Cardiac septum (tissue), 1 donor: Measurements from ENCODE around the gene CHIC2. TPM values are rescaled to one million over a fixed set of nuclear protein-coding genes. Genes with fewer than 3 reads are reported as not detected.
"Not testable (repeated sequence)": the region's sequence is repeated elsewhere in the genome, so short reads cannot be mapped to it uniquely, and the experiment has no call there.

ENCODE experiments used
- DNase-seq: peaks from one replicate; pipeline ENCODE4 v3.0.0-alpha.2; 2020; ENCODE audit warnings: low spot score
- intact Hi-C: fragments of 100-400 bp; cut with DNase I; formaldehyde crosslinking; loops from one replicate; pipeline ENCODE4 v1.14.0; 2022
- total RNA-seq: library from RNA; stranded (reverse); fragmentation: NEBNext Ultra II Directional; extraction: Animal tissue kit (Norgen Biotek cat#: 25700); gene quantifications from one replicate; pipeline ENCODE4 v1.2.1, GENCODE V29; 2021
- donor health status: DM: no; HTN: no; CAD: no.

CHIC2 gene
- total RNA-seq, 1 donor from 2014 or later, result 12.4 TPM

DNA sequence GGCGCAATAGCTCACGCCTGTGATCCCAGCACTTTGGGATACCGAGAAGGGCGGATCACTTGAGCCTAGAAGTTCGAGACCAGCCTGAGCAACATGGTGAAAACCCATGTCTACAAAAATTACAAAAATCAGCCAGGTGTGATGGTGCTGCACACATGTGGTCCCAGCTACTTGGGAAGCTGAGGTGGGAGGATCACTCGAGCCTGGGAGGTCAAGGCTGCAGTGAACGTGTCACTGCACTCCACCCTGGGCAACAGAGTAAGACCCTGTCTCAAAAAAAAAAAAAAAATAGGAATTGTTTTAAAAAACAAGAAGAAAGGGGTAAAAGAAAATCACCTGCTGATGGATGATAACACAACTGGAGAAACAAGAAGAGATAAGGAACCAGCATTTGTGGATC lies 38.8 kb downstream of the CHIC2 start:
- no peak for DNase-seq
- intact Hi-C loops, result no loop called here

- intact Hi-C loops, DNase-seq: not testable (repeated sequence)
These were observed 41.4 kb downstream of the CHIC2 start for GRCh38 chr4:54023019-54023418.

DNA sequence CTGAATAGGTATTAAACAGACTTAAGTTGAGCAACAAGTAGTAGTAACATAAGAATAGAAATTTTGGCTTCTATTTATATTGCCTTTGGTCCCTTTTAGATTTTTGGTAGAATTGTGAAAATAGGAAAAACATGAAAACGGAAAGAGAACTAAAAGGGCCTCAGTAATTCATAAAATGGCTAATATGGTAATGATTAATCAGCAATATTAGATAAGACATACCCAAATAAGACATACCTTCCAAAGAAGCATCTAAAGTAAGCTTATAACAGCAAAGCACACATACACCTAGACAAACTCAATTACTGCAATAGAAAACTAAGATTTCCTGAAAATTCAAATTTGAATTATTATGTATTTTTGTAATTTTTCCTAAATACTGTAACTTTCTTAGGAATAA lies 46.4 kb downstream of the CHIC2 start:
- intact Hi-C loops, result no loop called here
- DNase-seq, result no peak

DNA sequence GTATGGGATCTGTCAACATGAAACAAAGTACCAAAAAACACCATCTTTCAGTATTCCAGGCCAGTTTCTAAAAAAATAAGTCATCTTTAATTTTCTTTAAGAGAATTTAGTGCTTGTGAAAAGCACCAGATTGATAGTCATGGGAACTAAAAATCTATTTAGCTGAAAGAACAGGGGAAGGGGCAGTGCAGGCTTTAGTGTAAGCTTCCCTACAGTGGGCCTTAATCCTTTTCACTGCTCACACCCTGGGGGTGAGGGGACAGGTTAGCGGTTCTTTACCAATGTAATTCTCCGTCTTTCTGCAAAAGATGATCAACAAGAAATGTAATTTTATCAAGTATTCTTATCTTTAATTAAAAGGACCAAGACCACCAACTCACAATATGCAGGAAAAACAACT lies 47.1 kb downstream of the CHIC2 start:
- no peak for DNase-seq
- intact Hi-C loops, result no loop called here

DNA sequence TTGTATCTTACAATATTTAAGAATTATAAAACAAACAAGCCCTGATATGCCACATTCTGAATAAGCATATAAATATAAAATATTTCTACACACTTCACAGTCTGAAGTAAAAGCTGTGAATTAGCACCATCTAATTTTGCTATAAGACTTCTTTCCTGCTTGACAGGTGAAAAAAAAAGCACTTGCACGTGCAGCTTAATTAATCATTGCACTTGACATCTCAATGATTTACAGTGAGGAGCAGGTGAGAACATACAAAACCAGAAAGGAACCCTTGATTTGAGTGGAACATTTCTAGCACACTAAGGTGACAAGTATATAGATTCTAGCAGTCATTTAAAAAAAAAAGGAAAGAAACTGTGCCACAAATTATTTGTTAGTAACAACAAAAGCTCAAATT lies 47.9 kb downstream of the CHIC2 start:
- DNase-seq, result no peak
- intact Hi-C loops, result no loop called here

DNA sequence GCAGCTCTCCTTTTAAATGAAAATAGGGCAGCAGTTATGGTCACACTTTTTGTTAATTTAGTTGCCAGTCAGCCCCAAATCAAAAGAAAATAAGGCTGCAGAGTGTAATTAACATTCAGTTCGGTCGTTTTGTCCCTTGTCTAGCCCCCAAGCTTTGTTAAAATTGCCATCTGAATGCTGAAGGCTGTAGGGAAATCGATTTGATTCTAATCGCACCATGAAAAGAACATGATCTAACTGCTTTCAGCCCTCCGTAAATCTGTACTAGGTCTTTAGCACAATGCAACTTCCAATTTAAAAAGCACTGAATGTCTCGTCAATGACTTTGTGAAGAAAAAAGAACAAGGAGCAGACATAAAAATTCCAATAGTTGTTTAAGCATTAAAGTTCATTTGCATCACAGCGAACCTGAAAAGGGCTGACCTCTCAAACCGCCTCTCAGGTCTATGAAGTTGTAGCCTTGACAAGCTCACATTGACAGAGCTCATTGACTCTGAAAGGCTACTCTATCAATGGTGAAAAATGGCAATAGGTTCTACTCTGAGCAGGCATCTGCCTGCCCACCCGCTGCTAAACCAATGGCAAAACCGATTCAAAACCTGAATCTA lies 48.9 kb downstream of the CHIC2 start:
- intact Hi-C loops, result no loop called here
- DNase-seq, result no peak

GRCh38 chr4:54014666-54015160 lies 49.7 kb downstream of the CHIC2 start:
- intact Hi-C loops, result no loop called here
- DNase-seq, result no peak

DNA sequence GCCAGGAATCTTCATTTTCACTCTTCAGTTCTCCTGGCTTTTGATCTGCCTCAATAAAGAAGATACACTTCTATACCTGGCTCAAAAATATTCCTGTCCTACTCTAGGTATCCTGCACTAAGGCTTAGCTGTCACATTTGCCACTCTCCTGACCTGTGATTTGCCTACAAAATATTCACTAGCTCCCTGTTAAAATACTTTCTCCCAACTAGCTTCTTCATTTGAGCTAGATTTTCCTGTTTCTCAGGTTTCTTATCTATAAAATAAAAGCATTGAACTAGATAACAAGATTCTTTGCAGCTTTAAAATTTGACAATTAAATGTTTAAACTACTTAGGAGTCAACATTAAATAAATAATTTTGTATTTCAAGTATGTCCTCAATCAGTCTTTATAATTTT lies 53.2 kb downstream of the CHIC2 start:
- no peak for DNase-seq
- intact Hi-C loops, result no loop called here

- intact Hi-C loops, result no loop called here
These were observed 57.6 kb downstream of the CHIC2 start for GRCh38 chr4:54006755-54007154.

DNA sequence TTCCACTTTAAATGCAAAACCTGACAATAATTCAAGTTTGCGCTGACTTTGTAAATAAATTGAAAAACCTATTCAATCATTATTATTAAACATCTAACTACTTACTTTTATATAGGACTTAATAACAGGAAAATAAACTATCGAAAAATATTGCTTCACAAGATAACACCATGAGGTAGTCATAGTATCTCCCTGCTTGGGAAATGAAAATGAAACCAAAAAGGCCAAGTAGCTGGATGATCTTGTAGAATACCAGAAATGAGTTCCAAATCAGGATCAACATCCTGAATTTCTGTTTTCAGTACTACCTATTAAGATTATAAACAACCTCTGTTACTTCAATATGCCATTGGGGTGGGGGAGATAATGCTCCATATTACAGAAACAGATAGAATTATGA lies 58.9 kb downstream of the CHIC2 start:
- DNase-seq, result no peak
- intact Hi-C loops, result no loop called here

More at GRCh38 chr4:54006755-54007154, 57.6 kb downstream of the CHIC2 start:
- DNase-seq, result no peak

DNA sequence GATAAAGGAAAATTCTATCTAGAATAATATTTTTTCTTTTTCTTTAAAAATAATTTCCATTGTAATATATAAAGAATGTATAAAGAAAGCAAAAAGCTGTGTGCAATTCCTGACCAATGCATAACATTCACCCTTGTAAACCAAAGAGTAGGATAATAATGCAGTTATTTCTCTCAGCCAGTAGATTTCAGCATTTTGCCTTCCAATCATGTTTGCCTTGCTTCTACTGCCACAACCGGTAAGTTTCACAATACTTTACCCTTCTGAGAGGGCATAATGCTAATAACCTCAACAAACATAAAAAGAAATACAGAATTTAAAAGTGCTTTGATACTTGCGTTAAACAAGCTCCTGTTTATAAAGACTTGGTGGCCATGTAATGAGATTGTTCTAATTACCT lies 59.9 kb downstream of the CHIC2 start:
- no peak for DNase-seq
- intact Hi-C loops, result no loop called here

DNA sequence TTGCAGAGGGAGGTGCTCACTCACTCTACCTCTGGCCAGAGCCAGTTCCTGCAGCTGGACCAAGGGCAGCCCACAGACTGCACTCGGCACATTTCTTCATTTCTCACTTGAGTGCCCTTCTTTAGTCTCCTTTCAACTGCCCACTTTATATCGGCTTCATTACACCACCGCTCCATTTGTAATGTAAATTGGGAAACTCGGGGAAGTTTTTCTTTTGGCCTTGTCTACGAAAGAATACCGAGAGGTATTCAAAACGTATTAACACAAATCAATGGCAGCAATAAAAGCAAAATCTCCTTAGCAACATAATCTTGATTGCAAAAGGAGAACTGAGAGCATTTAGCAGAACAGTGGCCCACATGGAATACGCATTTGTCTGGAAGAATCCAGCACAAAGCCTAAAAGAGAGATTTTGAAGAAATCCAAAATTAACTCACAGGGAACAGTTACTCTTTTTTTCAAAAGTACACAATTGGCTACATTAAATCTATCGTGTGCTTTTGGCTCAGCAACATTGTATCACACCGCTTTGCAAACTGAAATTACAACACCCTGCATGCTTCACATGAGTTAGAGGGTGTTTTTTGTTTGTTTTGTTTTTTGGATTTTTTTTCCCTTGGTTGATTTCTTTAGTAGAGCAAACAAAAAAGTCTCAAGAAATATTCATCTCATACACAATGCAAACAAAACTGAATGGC lies 62.6 kb downstream of the CHIC2 start:
- intact Hi-C loops, result no loop called here
- no peak for DNase-seq

DNA sequence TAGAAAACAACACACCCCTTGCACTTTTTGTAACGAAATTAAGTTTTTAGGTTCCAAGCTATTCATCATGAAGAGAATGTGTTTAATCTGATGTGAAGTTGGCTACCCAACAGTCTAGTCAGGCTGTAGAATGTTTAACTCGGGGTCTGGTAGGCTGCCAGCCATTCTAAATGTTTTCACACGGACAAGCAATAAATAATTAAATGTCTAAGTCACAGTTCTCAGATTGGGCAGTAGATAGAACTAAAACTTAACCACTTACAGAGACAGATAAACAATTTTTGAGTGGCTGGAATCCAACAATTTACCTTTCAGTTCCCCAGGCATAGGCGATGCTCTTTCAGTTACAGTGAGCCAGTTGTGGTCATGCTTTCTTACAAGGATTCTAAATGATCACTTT lies 66.5 kb downstream of the CHIC2 start:
- intact Hi-C loops, result no loop called here
- DNase-seq, result no peak

- DNase-seq, result no peak
- intact Hi-C loops, result no loop called here
These were observed 69.9 kb downstream of the CHIC2 start for GRCh38 chr4:53994382-53995102.

DNA sequence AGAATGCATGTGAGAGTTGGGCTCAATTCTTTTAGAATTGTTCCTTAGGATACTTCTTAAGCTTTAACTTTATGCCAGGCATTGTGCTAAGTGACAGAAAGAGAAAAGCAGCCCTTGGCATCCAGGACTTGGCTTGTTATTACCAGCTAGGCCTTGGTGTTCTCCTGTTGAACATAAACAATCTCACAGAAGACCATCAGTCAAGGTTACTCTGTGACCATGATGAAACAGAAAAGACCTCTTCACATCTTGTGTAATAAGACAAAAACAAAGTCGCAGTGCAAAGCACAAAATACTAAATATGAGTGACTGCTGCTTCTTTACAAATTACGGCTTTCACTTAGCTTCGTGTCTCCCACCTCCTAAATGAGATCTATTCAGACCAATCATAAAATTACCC lies 71.6 kb downstream of the CHIC2 start:
- intact Hi-C loops, result no loop called here
- DNase-seq, result no peak

DNA sequence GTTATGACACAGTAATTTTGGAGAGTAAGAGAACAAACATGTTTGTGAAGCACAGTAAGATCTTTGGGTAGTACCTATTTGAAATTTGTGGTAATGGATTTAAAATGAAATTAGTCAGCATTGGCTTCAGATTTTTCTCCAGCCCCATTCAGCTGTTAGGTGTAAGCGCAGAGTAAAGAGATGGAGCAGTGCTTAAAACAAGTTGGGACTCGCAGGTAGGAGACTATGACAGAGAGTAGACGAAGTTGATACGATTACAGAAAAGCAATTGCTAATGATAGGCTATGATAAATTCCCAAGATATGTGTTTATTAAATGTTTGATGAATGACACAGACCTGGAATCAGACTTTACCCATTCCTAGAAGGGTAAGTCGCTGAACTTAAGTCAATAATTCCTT lies 72.6 kb downstream of the CHIC2 start:
- intact Hi-C loops, result no loop called here
- no peak for DNase-seq

DNA sequence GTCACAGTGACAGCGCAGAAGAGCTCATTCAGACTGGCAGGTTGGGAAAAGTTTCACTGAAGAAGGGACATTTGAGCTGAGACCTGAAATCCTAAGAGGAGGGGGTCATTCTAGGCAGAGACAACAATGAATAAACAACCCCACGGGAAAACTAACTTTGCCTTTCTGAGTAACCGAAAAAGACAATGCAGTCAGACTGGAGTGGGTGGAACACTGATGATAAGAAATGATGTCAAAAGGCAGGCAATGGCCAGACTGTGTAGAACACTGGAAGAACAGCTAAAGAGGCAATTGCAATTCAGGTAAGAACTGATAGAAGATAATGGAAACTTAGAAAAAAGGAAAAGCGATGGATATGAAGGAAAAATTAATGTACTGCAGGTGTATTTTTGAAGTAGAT lies 73.8 kb downstream of the CHIC2 start:
- intact Hi-C loops, result no loop called here
- DNase-seq, result no peak

GRCh38 chr4:53987761-53988171 lies 76.6 kb downstream of the CHIC2 start:
- intact Hi-C loops, result no loop called here

DNA sequence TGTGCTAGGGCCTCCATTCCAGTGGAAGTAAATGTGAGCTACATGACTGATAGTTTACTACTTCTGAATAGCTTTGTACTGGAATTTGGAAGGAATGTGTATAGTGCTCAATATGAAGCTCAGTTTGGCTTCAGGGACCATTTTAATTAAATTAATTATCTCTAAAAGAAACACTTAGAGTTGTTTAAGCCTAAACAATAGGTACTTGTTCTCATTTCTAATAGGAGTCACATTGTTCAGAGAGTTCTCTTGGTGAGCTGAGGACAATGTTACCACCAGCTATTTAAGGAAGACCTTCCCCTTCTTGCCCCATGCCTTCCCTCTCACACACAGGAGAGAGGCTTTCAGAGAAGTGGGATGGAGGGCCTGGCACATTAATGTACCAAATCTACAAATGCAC lies 78.3 kb downstream of the CHIC2 start:
- no peak for DNase-seq
- intact Hi-C loops, result no loop called here

More at GRCh38 chr4:53987761-53988171, 76.6 kb downstream of the CHIC2 start:
- DNase-seq, result no peak

- intact Hi-C loops, result no loop called here
- no peak for DNase-seq
These were observed 82.8 kb downstream of the CHIC2 start for GRCh38 chr4:53981567-53981966.

GRCh38 chr4:53981066-53981465 lies 83.3 kb downstream of the CHIC2 start:
- intact Hi-C loops, result no loop called here
- no peak for DNase-seq
